GM11168 (cell line): ENCODE results near the gene BCL2L11.
"Not testable (repeated sequence)": the region's sequence is repeated elsewhere in the genome, so short reads cannot be mapped to it uniquely, and the experiment has no call there.

Experiments
- in situ Hi-C: fragments of 300-500 bp; cut with MboI; formaldehyde crosslinking; loops from one replicate; pipeline ENCODE4 v1.12.0; 2022; ENCODE audit warnings: low sequenced_read_pairs; ENCODE audit not compliant: unreplicated experiment

The BCL2L11 gene

GRCh38 chr2:111120253-111121027, at the start of gene BCL2L11:
Gene BCL2L11 (plus strand): TSS chr2:111120914. CDS start chr2:111123746, 2,832 bp downstream.
- in situ Hi-C loops, result loop anchor here (25.0 kb wide), 1 partner anchor 592 kb away; no protein-coding TSS in a partner anchor

GRCh38 chr2:111071600-111072171, 49.0 kb upstream of the BCL2L11 start:
- in situ Hi-C loops, result no loop called here

- in situ Hi-C loops, result no loop called here
Observed at GRCh38 chr2:111072220-111072871, 48.4 kb upstream of the BCL2L11 start.

- in situ Hi-C loops, result not testable (repeated sequence)
Observed at GRCh38 chr2:111082659-111083058, 38.1 kb upstream of the BCL2L11 start.

- in situ Hi-C loops, result no loop called here
Observed at GRCh38 chr2:111091811-111092211, 28.9 kb upstream of the BCL2L11 start.

- in situ Hi-C loops, result no loop called here
Observed at GRCh38 chr2:111094691-111095090, 26.0 kb upstream of the BCL2L11 start.

- in situ Hi-C loops, result no loop called here
Observed at GRCh38 chr2:111095434-111095833, 25.3 kb upstream of the BCL2L11 start.

GRCh38 chr2:111099402-111099801, 21.3 kb upstream of the BCL2L11 start:
- in situ Hi-C loops, result no loop called here

- in situ Hi-C loops, result loop anchor here (25.0 kb wide), 1 partner anchor 612 kb away; no protein-coding TSS in a partner anchor
Observed at GRCh38 chr2:111100087-111100764, 20.5 kb upstream of the BCL2L11 start.

- in situ Hi-C loops, result loop anchor here (25.0 kb wide), 1 partner anchor 612 kb away; no protein-coding TSS in a partner anchor
Observed at GRCh38 chr2:111100765-111101162, 19.9 kb upstream of the BCL2L11 start.

- in situ Hi-C loops, result loop anchor here (25.0 kb wide), 1 partner anchor 611 kb away; no protein-coding TSS in a partner anchor
Observed at GRCh38 chr2:111101592-111101991, 19.1 kb upstream of the BCL2L11 start.

- in situ Hi-C loops, result loop anchor here (25.0 kb wide), 1 partner anchor 610 kb away; no protein-coding TSS in a partner anchor
Observed at GRCh38 chr2:111102216-111102615, 18.5 kb upstream of the BCL2L11 start.

GRCh38 chr2:111105926-111106325, 14.8 kb upstream of the BCL2L11 start:
- in situ Hi-C loops, result loop anchor here (25.0 kb wide), 1 partner anchor 606 kb away; no protein-coding TSS in a partner anchor

GRCh38 chr2:111106706-111107105, 14.0 kb upstream of the BCL2L11 start:
- in situ Hi-C loops, result loop anchor here (25.0 kb wide), 1 partner anchor 606 kb away; no protein-coding TSS in a partner anchor

- in situ Hi-C loops, result loop anchor here (25.0 kb wide), 1 partner anchor 603 kb away; no protein-coding TSS in a partner anchor
Observed at GRCh38 chr2:111108745-111109271, 11.9 kb upstream of the BCL2L11 start.

GRCh38 chr2:111111101-111111755, 9.5 kb upstream of the BCL2L11 start:
- in situ Hi-C loops, result loop anchor here (10.0 to 25.0 kb wide), 2 partner anchors 246 to 601 kb away; no protein-coding TSS in a partner anchor

- in situ Hi-C loops, result loop anchor here (10.0 to 25.0 kb wide), 2 partner anchors 249 to 598 kb away; no protein-coding TSS in a partner anchor
Observed at GRCh38 chr2:111113838-111114237, 6.9 kb upstream of the BCL2L11 start.

GRCh38 chr2:111116011-111116746, 4.5 kb upstream of the BCL2L11 start:
- in situ Hi-C loops, result loop anchor here (10.0 to 25.0 kb wide), 2 partner anchors 251 to 596 kb away; no protein-coding TSS in a partner anchor
